ENCODE data around the gene PTPRG.

The PTPRG gene

GRCh38 chr3:61669668-61670299 is 108.4 kb downstream of the PTPRG start:
- TF ChIP-seq, protein P1, sequence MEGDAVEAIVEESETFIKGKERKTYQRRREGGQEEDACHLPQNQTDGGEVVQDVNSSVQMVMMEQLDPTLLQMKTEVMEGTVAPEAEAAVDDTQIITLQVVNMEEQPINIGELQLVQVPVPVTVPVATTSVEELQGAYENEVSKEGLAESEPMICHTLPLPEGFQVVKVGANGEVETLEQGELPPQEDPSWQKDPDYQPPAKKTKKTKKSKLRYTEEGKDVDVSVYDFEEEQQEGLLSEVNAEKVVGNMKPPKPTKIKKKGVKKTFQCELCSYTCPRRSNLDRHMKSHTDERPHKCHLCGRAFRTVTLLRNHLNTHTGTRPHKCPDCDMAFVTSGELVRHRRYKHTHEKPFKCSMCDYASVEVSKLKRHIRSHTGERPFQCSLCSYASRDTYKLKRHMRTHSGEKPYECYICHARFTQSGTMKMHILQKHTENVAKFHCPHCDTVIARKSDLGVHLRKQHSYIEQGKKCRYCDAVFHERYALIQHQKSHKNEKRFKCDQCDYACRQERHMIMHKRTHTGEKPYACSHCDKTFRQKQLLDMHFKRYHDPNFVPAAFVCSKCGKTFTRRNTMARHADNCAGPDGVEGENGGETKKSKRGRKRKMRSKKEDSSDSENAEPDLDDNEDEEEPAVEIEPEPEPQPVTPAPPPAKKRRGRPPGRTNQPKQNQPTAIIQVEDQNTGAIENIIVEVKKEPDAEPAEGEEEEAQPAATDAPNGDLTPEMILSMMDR (IDR thresholded peaks at IDR 0.05; ENCODE audit: low read depth, low read length) = no peak
- DNase-seq (ENCODE audit: extremely low read depth, low read depth) = no peak

DNA sequence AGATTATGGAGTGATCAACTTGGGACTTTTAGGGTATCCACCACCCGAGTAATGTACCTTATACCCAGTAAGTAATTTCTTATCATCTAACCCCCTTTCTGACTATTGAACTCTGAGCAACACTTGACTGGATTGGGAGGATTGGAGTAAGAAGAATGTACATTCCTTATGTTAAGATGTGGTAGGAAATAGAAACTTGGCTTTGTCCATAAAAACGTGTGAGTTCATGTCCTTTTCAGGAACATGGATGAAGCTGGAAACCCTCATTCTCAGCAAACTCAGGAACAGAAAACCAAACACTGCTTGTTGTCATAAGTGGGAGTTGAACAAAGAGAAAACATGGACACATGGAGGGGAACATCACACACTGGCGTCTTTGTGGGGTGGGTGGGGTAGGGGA is 112.3 kb downstream of the PTPRG start:
- no peak for DNase-seq (ENCODE audit: extremely low read depth, low read depth)
- TF ChIP-seq, protein P1 (IDR thresholded peaks at IDR 0.05; ENCODE audit: low read depth, low read length) = no peak

DNA sequence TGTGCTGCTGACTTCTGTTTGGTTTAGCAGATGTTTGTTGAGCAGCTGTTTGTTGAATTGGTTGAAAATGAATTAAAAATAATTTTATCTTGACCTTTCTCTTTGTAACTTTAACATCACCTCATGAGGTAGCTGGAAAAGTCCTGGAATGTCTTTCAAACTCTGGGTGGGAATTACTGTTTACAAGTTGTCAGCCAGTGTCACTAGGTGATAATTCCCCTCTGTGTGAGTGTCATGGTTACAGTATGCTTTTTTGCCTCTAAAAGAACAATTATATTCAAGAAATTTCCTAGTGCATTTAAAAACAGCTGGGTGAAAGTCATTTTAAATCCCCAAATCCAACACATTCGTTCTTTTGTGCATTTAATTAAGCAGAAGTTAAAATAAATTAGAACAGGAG is 113.2 kb downstream of the PTPRG start:
- no peak for DNase-seq (ENCODE audit: extremely low read depth, low read depth)
- TF ChIP-seq, protein P1 (IDR thresholded peaks at IDR 0.05; ENCODE audit: low read depth, low read length) = no peak

DNA sequence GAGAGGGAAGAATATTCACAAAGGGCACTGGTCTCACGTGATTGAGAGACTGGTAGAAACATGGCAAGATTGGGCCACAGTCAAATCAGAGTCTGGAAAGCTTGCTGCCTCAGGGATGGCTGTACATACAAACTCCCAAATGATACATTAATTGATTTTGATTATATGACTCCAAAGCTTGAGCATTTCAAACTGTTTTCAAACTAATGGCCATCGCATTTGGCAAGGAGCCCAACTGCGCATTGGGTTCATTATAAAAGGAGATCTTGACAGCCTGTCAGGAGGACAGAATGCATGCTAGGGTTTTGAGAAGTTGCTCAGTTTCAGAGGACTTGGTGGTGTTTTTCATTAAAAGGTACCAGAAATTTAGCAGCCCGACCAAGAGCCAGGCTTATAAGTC is 117.7 kb downstream of the PTPRG start:
- DNase-seq (ENCODE audit: extremely low read depth, low read depth) = no peak
- TF ChIP-seq, protein P1 (IDR thresholded peaks at IDR 0.05; ENCODE audit: low read depth, low read length) = no peak

DNA sequence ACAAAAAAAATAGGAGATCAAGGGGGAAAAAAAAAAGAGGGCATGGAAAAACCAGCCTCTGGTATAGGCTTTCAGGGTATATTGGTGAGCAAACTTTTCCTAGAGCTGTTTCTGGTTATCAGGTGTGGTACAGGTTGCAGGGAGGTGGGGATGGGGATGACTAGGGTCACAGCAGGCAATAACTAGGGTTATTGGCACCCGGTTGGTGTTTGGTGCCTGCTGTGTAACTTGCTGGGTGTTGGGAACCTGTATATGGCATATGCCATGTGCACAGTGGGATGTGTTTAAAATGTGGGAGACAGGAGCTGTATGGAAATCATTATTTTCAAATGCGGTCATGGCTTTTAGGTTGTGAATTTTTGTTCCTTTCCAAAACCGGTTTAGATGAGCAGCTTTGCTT is 119.2 kb downstream of the PTPRG start:
- TF ChIP-seq, protein P1 (IDR thresholded peaks at IDR 0.05; ENCODE audit: low read depth, low read length) = no peak
- no peak for DNase-seq (ENCODE audit: extremely low read depth, low read depth)

DNA sequence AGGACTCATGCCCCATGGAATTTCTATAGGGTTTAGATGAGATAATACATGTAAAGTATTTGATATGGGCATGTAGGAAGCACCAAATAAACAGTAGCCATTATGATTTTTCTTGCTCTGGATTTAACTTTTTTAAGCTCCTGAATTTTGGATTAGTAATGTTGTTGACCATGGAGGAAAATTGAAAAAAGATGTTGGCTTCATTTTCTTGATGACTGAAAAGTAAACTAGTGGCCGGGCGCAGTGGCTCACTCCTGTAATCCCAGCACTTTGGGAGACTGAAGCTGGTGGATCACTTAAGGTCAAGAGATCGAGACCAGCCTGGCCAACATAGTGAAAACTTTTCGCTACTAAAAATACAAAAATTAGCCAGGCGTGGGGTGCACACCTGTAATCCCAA is 120.3 kb downstream of the PTPRG start:
- TF ChIP-seq, protein P1 (IDR thresholded peaks at IDR 0.05; ENCODE audit: low read depth, low read length) = no peak
- DNase-seq (ENCODE audit: extremely low read depth, low read depth) = no peak

- DNase-seq (ENCODE audit: extremely low read depth, low read depth) = peak; percentile 86
- TF ChIP-seq, protein P1 (IDR thresholded peaks at IDR 0.05; ENCODE audit: low read depth, low read length) = no peak
These were observed 121.5 kb downstream of the PTPRG start for GRCh38 chr3:61682671-61683548.
